ENCODE results near the gene CYP3A5.

DNA sequence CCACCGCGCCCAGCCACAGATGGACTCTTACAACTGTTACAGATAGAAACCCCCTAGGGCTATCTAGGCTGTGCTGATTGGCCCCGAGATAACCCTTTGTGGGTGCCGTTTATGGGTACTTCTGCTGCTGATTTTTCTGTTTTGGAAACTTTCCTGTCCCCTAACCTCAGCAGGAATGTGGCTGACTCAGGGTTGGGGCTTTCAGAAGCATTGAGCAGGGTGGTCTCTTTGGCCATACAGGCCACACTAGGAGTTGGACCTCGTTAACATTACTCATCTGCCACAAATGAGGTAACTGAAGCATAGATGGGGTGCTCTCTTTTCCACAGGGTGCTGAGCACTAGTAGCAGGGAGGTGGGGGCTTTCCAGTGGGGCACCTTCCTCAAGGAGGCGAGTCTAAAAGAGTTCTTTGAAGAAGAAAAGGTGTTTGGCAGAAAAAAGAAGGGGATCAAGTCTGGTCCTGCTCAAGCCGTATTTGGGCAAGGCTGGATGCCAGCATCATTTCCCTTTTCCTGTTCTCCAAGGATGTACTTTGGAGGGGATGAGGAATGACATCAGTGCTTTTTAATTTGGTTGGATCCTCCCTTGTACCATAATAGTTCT lies 56.6 kb downstream of the CYP3A5 start:
- TF ChIP-seq, protein P1, sequence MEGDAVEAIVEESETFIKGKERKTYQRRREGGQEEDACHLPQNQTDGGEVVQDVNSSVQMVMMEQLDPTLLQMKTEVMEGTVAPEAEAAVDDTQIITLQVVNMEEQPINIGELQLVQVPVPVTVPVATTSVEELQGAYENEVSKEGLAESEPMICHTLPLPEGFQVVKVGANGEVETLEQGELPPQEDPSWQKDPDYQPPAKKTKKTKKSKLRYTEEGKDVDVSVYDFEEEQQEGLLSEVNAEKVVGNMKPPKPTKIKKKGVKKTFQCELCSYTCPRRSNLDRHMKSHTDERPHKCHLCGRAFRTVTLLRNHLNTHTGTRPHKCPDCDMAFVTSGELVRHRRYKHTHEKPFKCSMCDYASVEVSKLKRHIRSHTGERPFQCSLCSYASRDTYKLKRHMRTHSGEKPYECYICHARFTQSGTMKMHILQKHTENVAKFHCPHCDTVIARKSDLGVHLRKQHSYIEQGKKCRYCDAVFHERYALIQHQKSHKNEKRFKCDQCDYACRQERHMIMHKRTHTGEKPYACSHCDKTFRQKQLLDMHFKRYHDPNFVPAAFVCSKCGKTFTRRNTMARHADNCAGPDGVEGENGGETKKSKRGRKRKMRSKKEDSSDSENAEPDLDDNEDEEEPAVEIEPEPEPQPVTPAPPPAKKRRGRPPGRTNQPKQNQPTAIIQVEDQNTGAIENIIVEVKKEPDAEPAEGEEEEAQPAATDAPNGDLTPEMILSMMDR (IDR thresholded peaks at IDR 0.05), result no peak
- no peak for TF ChIP-seq ZFX (IDR thresholded peaks at IDR 0.05; ENCODE audit: borderline replicate concordance)

Data from 22Rv1 (cell line).